Retinal pigment epithelial cell (primary cell): Measurements from ENCODE around the gene CSTF1.

ENCODE experiments used
- DNase-seq: peaks from one replicate; pipeline ENCODE4 v3.0.0-alpha.2; 2010; ENCODE audit warnings: low read depth
- H3K4me3 ChIP-seq: 2 replicates; pipeline ENCODE4 v1.5.1; 2011; ENCODE audit warnings: mild to moderate bottlenecking, low read length, control low read depth, moderate library complexity
- TF ChIP-seq, protein P1 (sequence below): conservative IDR thresholded peaks from 2 replicates; pipeline ENCODE4 v1.5.1; 2011; ENCODE audit warnings: low read depth, low read length, control low read depth, inconsistent platforms

Gene CSTF1

DNA sequence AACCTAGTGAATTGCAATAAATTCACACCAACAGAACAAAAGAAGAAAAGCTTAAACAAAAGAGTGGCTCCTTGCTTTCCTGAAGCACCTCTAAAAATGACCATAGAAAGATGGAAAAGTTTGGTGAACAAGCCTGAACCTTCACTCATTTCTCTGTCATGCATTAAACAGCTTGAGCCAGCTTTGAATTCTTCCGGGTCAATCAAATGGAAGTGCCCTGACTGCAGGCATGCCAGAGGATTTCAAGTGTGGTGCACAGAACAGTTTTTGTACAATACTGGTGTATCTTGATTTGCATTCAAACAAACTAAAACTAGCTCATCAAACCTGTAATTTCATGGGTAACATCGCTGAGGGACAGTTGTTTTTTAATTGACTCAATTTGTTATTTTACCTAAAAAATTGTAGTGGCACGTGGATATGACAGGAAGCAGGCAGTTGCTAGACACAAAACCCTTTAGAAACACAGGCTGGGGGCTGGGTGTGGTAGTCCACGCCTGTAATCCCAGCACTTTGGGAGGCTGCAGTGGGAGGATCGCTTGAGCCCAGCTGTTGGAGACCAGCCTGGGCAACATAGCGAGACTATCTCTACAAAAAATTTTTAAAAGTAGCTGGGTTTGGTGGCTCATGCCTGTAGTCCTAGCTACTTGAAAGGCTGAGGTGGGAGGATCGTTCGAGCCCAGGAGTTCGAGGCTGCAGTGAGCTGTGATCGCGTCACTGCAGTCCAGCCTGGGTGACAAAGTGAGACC is 28.7 kb downstream of the CSTF1 start:
- TF ChIP-seq, protein P1, sequence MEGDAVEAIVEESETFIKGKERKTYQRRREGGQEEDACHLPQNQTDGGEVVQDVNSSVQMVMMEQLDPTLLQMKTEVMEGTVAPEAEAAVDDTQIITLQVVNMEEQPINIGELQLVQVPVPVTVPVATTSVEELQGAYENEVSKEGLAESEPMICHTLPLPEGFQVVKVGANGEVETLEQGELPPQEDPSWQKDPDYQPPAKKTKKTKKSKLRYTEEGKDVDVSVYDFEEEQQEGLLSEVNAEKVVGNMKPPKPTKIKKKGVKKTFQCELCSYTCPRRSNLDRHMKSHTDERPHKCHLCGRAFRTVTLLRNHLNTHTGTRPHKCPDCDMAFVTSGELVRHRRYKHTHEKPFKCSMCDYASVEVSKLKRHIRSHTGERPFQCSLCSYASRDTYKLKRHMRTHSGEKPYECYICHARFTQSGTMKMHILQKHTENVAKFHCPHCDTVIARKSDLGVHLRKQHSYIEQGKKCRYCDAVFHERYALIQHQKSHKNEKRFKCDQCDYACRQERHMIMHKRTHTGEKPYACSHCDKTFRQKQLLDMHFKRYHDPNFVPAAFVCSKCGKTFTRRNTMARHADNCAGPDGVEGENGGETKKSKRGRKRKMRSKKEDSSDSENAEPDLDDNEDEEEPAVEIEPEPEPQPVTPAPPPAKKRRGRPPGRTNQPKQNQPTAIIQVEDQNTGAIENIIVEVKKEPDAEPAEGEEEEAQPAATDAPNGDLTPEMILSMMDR = no peak
- DNase-seq = no peak
- no peak overlapping the region for H3K4me3 ChIP-seq

DNA sequence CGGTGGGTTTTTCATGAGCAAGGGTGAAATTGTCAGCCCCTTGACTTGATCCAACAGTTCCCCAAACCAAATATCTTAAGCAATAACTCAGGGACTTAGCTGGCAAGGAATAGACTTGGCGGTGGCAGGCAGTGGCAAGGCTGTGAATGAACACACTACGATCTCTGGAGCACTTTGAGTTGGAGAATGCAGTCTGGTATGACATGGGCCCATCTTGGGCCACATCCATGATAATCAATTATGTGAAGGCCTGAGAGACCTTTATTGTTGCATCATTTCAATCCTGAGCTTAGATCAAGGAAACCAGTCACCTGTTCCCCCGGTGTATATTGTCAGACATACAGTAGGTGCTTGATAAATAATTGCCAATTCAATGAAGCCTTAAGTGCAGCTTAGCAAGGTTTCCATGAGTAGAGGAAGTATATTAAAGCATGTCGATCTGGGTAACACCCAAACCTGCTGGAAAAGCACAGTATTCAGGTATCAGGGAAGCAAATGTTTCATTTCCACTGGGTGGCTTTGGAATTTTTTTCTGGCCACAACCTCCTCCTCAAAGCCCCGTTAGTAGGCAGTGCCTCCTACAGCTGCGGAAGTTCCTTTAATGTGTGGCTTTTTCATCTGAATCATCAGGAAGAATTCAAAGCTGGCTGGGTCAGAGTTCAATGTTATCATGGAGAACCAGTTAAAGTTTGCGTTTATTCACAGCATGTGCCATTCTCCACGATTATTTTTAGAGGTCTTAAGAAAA is 29.8 kb downstream of the CSTF1 start:
- DNase-seq = peak; percentile 19
- TF ChIP-seq, protein P1 = peak; percentile 24

DNA sequence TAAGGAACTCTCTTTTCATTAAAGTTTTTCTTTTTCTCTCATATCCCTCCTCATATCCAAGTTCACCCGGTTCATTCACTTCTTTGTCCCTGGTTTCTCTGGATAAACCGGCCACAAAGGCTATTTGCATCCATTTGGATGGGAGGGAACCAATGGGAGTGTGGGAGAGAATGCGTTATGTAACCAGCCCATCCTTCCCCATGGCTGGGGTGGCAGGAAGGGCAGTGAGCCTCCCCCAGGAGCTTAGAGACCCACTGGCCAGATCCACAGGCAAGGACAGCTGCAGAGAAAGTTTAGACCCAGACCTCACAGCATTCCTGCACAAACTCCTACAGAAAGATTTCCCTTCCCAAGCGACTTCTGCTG is 30.4 kb downstream of the CSTF1 start:
- DNase-seq = no peak
- no peak overlapping the region for H3K4me3 ChIP-seq

More for the DNA sequence above, 29.8 kb downstream of the CSTF1 start:
- H3K4me3 ChIP-seq = no peak overlapping the region

DNA sequence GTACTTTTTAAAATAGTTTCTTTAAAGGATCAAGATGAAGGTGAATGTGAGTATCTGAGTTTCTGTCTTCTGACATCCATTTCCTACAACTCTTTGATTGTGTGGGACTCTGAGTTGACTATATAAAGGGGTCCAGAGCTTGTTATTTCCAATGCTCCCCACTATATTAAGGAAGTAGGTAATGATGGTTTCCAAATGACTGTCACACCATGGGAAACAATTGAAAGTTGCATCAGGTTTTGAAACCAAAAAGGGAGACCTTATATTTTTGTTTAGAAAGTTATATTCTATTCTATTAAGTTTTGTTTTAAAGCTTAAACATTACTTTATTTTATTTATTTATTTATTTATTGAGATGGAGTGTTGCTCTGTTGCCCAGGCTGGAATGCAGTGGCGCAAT is 30.8 kb downstream of the CSTF1 start:
- no peak overlapping the region for H3K4me3 ChIP-seq
- TF ChIP-seq, protein P1 = no peak
- DNase-seq = no peak

More for the DNA sequence above, 30.4 kb downstream of the CSTF1 start:
- TF ChIP-seq, protein P1 = no peak

DNA sequence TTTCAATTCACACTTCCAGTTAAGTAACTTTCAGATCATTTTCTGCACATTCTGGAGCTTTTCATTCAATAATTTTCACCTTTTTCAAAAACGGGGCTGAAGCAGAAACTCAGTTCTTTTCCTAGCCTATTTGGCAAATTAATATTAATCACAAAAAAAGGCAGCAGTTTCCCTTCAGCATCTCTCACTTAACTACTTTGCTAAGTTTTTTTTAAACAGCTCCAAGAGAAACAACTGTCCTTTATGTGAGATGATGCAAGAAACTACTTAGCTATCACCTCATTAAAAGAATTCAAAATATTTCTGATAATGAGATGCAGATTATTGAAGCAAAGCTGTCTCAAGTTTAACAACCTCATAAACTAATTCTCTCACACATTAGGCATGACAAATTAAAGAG is 31.4 kb downstream of the CSTF1 start:
- H3K4me3 ChIP-seq = no peak overlapping the region
- DNase-seq = no peak
- TF ChIP-seq, protein P1 = no peak

DNA sequence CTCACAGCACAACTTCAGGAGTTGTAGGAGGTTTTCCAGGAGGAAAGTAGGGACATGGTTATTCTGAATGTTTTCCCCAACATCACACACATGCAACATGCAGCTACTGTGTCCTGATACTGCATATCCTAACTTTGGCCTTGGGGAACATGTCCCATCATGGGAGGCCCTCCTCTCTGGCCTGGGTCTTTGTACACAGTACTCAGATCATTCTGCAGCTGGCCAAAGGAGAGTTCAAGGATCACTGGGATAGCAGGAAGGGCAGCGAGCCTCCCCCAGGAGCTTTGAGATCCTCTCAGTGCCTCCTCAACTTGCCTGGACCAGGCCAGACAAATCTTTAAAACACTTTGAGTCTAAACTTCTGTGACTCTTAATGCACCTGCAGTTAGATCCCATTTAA is 32.5 kb downstream of the CSTF1 start:
- TF ChIP-seq, protein P1 = no peak
- H3K4me3 ChIP-seq = no peak overlapping the region
- no peak for DNase-seq

- TF ChIP-seq, protein P1 = no peak
- no peak overlapping the region for H3K4me3 ChIP-seq
- no peak for DNase-seq
Measured at GRCh38 chr20:56426026-56426425, 33.6 kb downstream of the CSTF1 start.
